Measurements from ENCODE around the gene PTGER1.

PTGER1 gene

DNA sequence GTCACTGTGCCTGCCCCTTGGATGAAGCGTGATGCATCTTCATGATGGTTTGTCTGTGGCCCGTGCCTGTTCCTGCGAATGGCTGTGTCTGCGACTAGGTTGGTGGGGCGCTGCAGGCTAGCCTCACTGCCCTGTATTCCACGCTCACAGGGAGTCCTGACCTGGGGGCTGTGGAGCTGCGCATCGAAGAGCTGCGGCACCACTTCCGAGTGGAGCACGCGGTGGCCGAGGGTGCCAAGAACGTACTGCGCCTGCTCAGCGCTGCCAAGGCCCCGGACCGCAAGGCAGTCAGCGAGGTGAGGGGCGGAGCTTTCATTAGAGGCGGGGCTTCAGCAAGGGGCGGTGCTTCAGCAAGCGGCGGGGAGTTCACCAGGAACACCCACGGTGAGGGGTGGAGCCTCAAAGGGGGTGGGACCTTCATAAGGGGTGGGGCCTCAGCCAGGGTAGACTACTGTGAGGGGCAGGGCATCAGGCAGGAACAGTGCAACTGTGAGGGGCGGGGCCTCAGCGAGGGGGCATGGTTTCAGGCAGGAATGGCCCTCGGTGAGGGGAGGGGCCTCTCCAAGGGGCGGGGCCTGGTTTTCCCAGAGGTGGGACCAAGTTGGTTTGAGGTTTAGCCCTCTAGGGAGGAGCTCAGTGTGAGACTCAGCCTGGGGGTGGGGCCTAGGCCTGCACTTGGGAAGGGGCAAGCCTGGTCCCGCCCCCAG is 24.8 kb downstream of the PTGER1 start:
- Histone ChIP-seq H3K9me3 (ENCODE audit: control insufficient read depth, insufficient read depth, low read length) (no peaks in the 10 kb centered on the region; the same call in 1 of the 2 replicates), H3K4me2 (ENCODE audit: low read length) (no peak overlapping the region), H4K20me1 (ENCODE audit: control insufficient read depth, insufficient read depth, low read depth, low read length) (peaks cover 3% of the 10 kb centered on the region; the same call in 1 of the 2 replicates), H3K27me3 (ENCODE audit: control insufficient read depth, low read length) (no peaks in the 10 kb centered on the region), H3K4me3 (ENCODE audit: low read length) (no peak overlapping the region), H3K36me3 (ENCODE audit: control insufficient read depth, low read length) (peaks cover 66% of the 10 kb centered on the region), H3K4me1 (ENCODE audit: control insufficient read depth, low read length) (no peaks in the 10 kb centered on the region), H3K9me2 (replicated peaks; ENCODE audit: control insufficient read depth, low read length) (no peaks in the 10 kb centered on the region), H3K27ac (ENCODE audit: low read depth, low read length) (no peak overlapping the region), H3K79me2 (ENCODE audit: control insufficient read depth, low read length) (0 out of 2 replicates have a peak, but pooled peaks cover 2% of the 10 kb centered on the region), H3F3A (ENCODE audit: control insufficient read depth, insufficient read depth) (no peaks in the 10 kb centered on the region)
- TF ChIP-seq, protein P1, sequence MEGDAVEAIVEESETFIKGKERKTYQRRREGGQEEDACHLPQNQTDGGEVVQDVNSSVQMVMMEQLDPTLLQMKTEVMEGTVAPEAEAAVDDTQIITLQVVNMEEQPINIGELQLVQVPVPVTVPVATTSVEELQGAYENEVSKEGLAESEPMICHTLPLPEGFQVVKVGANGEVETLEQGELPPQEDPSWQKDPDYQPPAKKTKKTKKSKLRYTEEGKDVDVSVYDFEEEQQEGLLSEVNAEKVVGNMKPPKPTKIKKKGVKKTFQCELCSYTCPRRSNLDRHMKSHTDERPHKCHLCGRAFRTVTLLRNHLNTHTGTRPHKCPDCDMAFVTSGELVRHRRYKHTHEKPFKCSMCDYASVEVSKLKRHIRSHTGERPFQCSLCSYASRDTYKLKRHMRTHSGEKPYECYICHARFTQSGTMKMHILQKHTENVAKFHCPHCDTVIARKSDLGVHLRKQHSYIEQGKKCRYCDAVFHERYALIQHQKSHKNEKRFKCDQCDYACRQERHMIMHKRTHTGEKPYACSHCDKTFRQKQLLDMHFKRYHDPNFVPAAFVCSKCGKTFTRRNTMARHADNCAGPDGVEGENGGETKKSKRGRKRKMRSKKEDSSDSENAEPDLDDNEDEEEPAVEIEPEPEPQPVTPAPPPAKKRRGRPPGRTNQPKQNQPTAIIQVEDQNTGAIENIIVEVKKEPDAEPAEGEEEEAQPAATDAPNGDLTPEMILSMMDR (IDR thresholded peaks at IDR 0.05; ENCODE audit: low read depth, low read length, poor library complexity, severe bottlenecking) = no peak
- TF ChIP-seq EZH2phosphoT487 (IDR thresholded peaks at IDR 0.05; ENCODE audit: borderline replicate concordance, low read length) = no peak

DNA sequence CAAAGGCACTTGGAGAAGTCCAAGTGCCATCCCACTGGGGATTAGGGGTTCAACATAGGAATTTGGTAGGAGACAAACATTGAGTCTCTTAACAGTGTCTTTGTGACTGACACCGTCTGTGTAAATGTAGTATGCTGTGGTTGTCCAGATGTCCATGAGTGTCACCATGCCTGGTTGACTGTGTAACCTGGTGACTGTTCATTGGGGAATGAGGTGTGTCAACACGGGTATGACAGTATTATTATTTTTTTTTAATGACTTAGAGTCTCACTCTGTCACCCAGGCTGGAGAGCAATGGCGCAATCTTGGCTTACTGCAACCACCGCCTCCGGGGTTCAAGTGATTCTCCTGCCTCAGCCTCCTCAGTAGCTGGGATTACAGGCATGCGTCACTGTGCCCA is 25.8 kb downstream of the PTGER1 start:
- Histone ChIP-seq H3K79me2 (ENCODE audit: control insufficient read depth, low read length) (0 out of 2 replicates have a peak, but pooled peaks cover 2% of the 10 kb centered on the region), H3K36me3 (ENCODE audit: control insufficient read depth, low read length) (peaks cover 69% of the 10 kb centered on the region), H3K4me3 (ENCODE audit: low read length) (no peak overlapping the region), H3K9me3 (ENCODE audit: control insufficient read depth, insufficient read depth, low read length) (no peaks in the 10 kb centered on the region; the same call in 1 of the 2 replicates), H3F3A (ENCODE audit: control insufficient read depth, insufficient read depth) (no peaks in the 10 kb centered on the region), H4K20me1 (ENCODE audit: control insufficient read depth, insufficient read depth, low read depth, low read length) (peaks cover 3% of the 10 kb centered on the region; the same call in 1 of the 2 replicates), H3K9me2 (replicated peaks; ENCODE audit: control insufficient read depth, low read length) (no peaks in the 10 kb centered on the region), H3K4me1 (ENCODE audit: control insufficient read depth, low read length) (no peaks in the 10 kb centered on the region), H3K27me3 (ENCODE audit: control insufficient read depth, low read length) (no peaks in the 10 kb centered on the region), H3K4me2 (ENCODE audit: low read length) (no peak overlapping the region), H3K27ac (ENCODE audit: low read depth, low read length) (no peak overlapping the region)
- TF ChIP-seq, protein P1 (IDR thresholded peaks at IDR 0.05; ENCODE audit: low read depth, low read length, poor library complexity, severe bottlenecking) = no peak
- no peak for TF ChIP-seq EZH2phosphoT487 (IDR thresholded peaks at IDR 0.05; ENCODE audit: borderline replicate concordance, low read length)

DNA sequence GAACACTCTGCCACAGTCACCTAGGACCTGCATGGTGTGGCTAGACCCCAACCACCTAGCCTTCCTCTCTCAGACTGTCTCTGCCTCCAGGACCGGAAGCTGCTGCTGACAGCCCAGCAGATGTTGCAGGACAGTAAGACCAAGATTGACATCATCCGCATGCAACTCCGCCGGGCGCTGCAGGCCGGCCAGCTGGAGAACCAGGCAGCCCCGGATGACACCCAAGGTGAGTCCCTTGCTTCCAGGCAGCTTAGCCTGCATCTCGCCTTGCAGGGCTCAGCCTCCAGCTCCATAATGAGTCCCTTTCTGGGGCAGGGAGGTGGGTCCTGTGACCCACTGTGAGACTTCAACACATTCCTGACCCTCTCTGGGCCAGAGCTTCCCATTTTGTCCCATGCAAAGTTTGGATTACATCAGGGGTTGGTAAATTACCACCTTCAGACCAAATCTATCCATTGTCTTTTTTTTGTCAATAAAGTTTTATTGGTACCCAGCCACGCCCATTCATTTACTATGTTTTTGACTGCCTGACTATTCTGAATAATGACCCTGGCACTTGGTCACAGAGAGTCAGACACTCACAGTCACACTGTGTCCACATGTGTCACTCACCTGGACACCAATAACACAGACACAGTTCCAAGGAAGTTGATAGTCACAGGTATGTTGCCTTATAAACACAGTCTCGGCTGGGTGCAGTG is 28.7 kb downstream of the PTGER1 start:
- no peak overlapping the region for H3K4me3 ChIP-seq (ENCODE audit: low read length)
- H3K27ac ChIP-seq (ENCODE audit: low read depth, low read length) = no peak overlapping the region
- H4K20me1 ChIP-seq (ENCODE audit: control insufficient read depth, insufficient read depth, low read depth, low read length) = peaks cover 3% of the 10 kb centered on the region; the same call in 1 of the 2 replicates
- H3K79me2 ChIP-seq (ENCODE audit: control insufficient read depth, low read length) = peaks cover 9% of the 10 kb centered on the region
- H3K9me3 ChIP-seq (ENCODE audit: control insufficient read depth, insufficient read depth, low read length) = no peaks in the 10 kb centered on the region; the same call in 1 of the 2 replicates
- no peaks in the 10 kb centered on the region for H3F3A ChIP-seq (ENCODE audit: control insufficient read depth, insufficient read depth)
- H3K9me2 ChIP-seq (replicated peaks; ENCODE audit: control insufficient read depth, low read length) = no peaks in the 10 kb centered on the region
- no peak for TF ChIP-seq EZH2phosphoT487 (IDR thresholded peaks at IDR 0.05; ENCODE audit: borderline replicate concordance, low read length)
- TF ChIP-seq, protein P1 (IDR thresholded peaks at IDR 0.05; ENCODE audit: low read depth, low read length, poor library complexity, severe bottlenecking) = no peak
- H3K4me2 ChIP-seq (ENCODE audit: low read length) = no peak overlapping the region
- no peaks in the 10 kb centered on the region for H3K27me3 ChIP-seq (ENCODE audit: control insufficient read depth, low read length)
- peaks cover 86% of the 10 kb centered on the region for H3K36me3 ChIP-seq (ENCODE audit: control insufficient read depth, low read length)
- H3K4me1 ChIP-seq (ENCODE audit: control insufficient read depth, low read length) = no peaks in the 10 kb centered on the region
